Activated CD8-positive, alpha-beta memory T cell treated with anti-CD3 and anti-CD28 coated beads, Interleukin-2, amount 50 U/mL, for 1 hour (primary cell): ENCODE measurements around the gene SLC25A42.
"Not testable (repeated sequence)": the region's sequence is repeated elsewhere in the genome, so short reads cannot be mapped to it uniquely, and the experiment has no call there.

Experiments
- DNase-seq: peaks from one replicate; pipeline ENCODE4 v3.0.0-alpha.2; 2020; ENCODE audit errors: extremely low read depth

The SLC25A42 gene

DNA sequence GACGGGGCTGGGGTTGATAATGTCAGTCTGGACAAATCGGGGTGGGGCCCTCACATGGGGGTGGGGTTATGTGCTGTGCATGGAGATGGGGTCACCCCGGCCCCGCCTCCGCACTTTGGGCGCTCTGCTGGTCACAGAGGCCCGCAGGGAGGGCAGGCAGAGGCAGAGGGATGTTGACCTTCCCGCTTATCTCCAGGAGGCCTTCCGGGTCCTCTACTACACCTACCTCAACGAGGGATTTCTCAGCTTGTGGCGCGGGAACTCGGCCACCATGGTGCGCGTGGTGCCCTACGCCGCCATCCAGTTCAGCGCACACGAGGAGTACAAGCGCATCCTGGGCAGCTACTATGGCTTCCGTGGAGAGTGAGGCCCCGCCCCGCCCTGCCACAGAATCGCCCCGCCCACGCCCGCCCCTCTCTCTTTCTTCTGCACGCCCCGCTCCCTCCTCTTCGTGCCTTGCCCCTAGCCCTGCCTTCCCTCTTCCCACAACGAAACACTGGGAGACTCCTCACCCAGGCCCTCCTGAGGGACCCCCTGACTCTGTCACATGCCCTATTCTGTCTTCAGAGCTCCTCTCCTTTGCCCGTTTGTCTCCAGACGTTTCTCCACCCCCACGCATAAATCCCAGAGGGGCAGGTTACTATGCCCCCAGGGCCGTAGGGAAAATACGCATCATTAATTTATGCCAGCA, 41.7 kb downstream of the SLC25A42 start:
- no peak for DNase-seq

DNA sequence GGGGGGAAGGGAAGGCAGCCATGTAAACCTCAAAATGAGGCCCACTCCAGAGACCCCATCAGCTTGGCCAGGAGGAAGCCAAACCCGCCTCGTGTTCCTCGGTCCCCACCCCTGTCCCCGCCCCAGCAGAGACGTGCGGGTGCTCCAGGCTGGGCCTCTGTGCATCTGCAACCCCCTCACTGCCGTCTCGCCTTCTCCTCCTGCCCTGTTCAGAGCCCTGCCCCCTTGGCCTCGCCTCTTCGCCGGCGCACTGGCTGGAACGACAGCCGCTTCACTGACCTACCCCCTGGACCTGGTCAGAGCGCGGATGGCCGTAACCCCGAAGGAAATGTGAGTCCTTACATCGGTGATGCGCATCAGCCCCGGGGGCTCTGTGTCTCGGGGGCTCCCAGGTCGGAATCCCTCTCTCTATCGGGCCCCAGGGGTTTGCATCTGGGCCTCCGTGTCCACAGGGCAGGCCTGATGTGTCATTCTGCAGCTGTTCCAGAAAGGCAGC, 42.3 kb downstream of the SLC25A42 start:
- DNase-seq: no peak

DNA sequence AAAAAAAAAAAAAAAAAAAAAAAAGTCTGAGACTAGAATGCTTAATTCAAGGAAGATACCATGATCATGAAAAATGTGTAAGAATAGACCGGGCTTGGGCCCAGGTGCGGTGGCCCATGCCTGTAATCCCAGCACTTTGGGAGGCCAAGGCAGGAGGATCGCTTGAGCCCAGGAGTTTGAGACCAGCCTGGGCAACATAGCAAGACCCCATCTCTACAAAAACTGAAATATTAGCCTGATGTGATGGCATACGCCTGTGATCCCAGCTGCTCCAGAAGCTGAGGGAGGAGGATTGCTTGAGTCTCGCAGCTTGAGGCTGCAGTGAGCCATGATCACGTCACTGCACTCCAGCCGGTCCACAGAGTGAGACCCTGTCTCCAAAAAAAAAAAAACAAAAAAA, 43.1 kb downstream of the SLC25A42 start:
- DNase-seq: not testable (repeated sequence)

DNA sequence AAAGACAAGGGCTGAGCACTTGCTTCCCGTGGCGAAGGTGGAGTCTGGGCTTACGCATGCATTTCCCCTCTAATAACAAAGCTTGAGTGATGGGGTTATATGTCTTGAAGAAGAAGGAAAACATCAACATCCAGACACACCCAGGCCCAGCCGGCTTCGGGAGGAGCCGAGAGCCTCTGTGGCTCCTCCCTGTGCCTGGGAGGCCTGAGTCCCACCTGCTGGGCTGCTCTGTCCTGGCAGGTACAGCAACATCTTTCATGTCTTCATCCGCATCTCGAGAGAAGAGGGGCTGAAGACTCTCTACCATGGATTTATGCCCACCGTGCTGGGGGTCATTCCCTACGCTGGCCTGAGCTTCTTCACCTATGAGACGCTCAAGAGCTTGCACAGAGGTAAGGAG, 43.9 kb downstream of the SLC25A42 start:
- no peak for DNase-seq

DNA sequence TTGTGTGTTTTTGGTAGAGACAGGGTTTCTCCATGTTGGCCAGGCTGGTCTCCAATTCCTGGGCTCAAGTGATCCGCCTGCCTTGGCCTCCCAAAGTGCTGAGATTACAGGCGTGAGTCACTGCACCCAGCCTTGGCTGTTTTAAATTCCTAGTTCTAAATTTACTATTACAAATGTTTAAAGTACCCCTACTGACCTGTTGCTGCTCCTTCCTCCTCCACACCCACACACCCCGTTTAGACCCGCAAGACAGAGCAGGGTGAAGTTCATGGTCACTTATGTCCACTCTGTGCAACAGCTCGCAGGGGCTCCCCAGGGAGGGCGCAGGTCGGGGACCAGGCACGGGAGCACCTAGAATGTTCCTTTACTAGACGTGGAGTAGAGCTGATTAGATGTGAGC, 45.8 kb downstream of the SLC25A42 start:
- DNase-seq: no peak

DNA sequence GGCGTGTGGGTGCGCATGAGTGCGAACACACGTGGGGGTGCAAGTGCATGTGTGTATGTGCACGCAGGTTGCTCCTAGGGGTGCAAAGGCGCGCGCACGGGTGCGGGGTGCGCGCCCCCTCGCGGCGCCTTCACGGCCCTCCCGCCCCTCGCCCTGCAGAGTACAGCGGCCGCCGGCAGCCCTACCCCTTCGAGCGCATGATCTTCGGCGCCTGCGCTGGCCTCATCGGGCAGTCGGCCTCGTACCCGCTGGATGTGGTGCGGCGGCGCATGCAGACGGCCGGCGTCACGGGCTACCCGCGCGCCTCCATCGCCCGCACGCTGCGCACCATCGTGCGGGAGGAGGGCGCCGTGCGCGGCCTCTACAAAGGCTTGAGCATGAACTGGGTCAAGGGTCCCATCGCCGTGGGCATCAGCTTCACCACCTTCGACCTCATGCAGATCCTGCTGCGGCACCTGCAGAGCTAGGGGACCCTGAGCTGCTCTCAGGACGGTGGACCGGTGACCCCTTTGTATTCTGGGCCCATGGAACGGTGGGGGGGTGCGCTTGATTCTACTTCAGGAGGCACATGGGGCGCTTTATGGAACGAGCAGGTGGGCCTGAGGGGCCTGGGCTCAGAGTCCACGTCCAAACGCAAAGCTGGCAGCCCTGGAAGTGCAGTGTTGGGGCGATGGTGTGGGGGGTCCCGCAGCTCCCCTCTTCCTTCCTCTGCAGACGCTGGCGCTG, 46.8 kb downstream of the SLC25A42 start:
- DNase-seq: no peak

DNA sequence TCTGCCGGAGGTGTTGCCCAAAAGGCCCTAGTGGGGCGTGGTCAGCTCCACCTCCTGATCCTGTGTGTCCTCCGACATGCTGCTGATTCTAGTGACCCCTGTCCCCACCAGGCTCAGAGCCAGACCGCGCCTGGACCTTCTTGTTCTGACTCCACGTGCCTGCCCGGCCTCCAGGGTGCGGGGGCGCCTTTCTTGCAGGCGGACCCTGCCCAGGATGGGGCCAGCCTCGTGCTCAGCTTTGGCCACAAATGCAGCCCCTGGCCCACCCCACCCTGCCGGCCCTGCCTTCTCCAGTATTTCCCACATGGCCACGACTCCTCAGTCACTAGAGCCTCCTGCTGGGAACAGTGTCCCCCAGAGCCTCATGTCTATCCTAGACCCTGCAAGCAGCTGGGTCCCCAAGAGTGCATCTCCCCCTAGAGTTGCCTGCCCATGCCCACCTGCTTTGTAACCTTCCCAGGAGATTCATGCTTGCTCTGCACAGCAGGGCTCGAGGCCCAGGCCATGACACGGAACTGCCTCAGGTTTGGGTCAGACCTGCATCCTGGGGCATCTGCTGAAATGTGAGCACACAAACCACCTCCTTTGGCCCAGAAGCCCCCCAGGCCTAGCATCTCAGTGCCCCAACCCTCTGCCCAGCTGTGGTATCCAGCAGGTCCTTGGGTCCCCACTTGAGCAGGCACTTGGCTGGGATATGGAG, 47.5 kb downstream of the SLC25A42 start:
- no peak for DNase-seq

DNA sequence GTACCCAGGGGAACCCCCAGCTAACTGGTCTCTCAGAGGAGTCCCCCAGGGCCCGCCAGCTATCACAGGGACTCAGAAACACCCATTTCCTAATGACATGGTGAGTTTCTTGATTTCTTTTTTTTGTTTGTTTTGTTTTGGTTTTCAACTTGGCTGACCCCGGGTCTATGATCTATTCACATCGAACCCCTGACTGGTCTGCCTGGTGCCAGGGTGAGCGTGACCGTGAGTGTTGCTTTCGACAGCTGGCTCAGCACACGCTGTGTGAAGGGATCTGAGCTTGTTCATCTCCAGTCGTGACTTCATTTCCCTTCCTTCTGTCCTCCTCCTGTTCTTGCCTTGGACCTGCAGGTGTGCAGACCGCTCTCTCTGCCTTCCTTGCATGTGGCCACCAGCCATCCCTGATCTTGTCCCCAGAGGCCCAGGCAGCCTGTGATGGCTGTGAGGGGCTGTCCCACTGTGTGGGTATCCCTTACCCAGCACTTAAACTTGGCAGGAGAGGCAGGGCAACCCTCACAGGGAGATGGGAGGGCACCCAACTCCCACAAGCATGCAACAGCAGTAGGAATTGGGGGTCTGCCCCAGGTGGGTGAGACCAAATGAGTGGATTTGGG, 48.3 kb downstream of the SLC25A42 start:
- no peak for DNase-seq

DNA sequence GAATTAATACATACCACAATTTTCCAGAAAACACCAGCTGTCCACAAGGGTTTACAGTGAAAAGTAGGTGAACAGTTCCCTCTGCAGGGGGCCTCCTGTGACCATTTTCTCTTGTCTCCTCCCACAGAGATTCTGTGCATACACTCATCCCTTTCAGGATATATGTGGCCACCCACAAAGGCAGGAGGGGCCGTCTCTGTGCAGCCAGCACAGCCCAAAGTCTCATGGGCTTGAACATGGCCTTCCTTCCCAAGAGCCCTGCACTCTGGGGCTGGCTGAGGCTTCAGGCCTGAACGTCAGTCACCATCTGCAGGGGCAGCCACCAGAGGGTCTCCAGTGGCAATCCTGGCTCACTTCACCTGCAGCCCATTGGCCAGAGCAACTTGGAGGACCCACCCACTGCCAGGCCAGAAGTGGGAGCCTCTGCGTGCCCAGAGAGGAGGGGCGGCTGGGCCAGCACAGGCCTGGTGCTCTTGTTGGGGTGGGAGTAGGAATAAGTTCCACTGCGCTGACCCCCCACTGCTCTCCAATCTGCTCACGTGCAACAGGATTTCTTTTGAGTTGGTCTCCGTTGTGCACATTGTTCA, 49.3 kb downstream of the SLC25A42 start:
- DNase-seq: no peak

DNA sequence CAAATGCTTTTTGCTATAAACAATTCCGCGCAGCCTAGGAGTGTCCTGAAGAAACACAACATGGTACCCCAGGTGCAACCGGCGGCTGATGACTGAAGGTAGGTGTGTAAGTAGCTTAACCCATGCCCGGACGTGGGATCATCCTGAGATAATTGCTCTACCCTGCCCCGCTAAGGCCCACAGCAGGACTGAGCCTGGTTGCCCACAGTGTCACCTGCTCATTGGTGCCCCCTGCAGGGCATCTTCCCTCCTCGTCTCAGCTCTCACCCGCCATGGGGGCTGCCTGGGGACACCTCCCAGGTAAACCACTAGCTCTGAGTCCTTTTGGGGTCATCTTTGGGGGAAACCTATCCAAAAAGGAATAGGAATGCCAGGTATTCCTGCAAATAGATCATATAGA, 52.2 kb downstream of the SLC25A42 start:
- no peak for DNase-seq

DNA sequence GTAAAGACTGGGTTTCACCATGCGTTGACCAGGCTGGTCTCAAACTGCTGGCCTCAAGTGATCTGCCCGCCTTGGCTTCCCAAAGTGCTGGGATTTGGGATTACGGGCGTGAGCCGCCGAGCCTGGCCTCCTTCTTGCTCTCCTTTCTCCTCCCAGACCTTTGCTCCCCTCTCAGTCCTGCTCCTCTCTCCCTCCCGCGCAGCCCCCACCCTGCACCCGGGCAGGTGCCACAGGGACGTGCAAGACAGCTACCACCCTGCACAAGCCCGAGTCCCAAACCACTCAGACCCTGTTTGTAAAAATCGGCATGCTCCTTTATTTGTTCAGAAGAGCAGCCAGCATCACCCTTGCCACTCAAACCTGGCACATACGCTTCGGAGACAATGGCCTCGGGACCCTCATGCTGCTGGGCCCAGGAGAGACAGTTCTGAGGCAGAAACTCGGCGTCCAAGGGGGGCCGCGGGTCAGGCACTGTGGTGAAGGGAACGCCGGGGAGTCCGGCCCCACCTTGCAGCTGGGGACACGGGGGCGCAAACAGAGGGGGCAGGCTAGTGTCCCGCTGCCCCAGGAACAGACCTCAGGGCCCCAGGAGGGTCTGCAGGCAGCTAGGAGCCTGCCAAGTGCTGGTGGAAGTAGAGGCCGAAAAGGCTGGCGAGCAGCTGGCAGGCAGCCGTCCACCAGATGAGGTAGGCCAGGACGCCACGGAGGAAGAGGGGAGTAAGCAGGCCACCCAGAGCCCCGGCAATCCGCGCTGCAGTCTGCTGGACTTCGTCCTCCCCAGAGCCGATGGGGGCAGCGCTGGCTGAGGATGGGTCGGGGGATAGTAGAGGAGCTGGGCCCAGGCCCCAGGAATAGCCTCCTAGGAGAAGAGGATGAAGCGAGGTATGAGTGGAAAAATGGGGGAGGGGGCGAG, 55.8 kb downstream of the SLC25A42 start:
- no peak for DNase-seq

DNA sequence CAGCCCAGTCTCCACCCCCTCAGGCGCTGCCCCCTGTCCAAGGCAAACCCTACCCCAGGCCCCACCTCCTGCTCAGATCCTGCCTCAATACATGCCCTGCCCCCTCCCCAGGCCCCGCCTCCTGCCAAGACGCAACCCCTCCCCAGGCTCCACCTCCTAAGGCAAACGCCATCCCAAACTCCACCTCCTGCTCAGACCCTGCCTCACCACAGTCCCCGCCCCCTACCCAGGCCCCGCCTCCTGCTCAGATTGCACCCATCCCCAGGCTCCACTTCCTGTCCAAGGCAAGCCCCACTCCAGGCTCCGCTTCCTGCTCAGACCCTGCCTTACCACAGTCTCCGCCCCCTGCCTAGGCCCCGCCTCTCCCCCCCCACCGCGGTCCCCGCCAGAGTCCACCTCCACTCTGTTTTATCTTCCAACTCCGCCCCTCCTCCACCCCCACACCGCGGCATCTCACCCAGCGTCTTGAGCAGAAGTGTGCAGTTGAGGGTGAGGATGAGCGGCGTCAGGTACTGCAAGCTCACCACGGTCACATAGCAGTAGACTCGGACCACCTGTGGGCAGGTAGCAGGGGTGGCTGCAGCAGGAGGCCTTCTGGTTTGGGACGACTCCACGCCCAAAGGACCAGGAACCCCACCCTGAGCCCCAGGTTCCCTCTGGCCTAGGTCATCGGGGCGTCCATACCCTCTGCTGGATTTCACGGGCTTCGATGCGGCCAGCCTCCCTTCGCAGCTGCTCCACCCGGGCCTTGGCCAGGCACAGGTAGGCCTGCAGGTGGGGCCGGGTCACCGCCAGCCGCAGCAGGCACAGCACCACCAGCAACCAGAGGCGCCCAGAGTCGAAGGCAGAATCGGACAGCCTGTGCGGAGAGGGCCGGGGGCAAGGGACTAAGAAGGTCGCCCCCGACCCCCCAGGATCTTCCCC, 56.8 kb downstream of the SLC25A42 start:
- DNase-seq: no peak

DNA sequence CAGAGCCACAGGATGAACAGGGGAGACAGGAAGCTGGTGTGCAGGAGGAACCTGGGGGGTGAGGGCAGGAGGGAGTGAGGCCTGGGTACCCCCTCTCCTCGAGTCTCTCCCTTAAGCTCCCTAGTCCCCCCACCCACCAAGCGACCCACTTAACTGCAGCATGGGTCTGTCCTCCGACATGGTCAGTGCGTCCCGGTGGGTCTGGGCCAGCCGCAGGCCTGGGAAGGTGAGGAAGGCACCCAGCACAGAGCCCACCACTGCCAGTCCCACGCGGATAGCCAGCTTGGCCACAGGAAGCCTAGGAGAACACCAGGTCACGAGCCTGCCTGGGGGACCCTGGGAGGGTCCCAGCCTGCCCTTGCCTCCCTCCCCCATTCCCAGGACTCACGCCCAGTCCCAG, 57.6 kb downstream of the SLC25A42 start:
- no peak for DNase-seq

DNA sequence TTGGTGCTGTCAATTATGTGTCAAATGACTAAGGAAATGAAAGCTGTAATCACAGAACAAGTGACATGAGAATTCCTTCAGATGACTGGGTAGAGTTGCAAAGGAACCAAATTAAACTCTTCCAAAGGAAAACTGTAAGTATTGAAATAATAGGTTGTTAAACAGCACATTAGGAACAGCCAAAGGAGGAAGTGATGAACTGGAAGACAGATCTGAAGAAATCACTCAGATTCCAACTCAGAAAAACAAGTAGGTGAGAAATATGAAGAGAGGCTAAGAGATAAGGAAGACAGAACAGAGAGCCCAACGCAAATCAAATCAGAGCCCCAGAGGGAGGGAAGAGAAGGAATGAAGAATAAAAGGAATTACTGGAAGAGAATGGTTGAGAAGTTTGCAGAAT, 59.1 kb downstream of the SLC25A42 start:
- no peak for DNase-seq

DNA sequence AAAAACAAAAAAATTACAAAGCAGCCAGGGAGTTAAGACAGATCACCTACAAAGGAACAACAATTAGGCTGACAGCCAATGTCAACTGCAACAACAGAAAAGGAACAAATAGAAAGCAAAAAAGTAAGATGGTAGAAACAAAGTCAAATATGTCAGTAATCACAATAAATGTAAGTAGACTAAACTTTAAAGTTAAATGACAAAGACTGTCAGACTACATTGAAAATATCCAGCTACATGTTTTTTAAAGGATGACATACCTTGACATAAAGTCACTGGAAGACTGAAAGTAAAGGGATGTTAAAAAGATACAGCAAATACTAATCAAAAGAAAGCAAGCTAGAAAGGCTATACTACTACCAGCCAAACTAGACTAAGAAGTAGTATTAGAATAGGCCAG, 59.6 kb downstream of the SLC25A42 start:
- DNase-seq: no peak

DNA sequence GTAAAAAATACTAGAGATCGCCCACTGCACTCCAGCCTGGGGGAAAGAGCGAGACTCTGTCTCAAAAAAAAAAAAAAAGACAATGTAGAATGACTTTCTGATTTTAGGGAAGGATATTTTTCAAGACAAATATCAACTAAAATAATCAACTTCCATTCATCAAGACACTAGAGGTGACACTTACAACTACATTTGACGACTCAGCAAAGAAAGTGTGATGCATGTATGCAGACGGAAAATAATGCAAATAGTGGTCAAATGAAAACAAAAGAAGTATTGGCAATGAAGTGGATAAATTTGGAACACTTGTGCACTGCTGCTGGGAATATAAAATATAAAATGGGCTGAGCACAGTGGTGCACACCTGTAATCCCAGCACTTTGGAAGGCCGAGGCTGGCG, 62.3 kb downstream of the SLC25A42 start:
- no peak for DNase-seq

DNA sequence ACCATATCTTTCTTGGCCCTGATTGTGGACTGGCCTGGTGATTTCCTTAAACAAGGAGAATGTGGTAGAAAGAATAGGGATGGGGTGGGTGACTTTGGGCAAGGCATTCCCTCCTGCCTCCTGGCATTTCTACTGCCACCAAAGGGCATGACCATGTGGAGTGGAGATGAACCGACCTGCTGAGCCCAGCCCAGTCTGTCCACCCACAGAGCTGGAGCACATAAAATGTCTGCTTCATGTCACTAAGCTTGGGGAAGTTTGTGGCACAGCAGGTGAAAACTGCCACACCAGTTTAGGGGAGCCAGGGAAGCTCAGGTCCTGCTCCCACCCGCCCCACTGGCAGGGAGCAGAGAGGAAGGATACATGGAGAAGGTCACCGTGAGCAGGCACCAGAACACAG, 68.2 kb downstream of the SLC25A42 start:
- DNase-seq: no peak

DNA sequence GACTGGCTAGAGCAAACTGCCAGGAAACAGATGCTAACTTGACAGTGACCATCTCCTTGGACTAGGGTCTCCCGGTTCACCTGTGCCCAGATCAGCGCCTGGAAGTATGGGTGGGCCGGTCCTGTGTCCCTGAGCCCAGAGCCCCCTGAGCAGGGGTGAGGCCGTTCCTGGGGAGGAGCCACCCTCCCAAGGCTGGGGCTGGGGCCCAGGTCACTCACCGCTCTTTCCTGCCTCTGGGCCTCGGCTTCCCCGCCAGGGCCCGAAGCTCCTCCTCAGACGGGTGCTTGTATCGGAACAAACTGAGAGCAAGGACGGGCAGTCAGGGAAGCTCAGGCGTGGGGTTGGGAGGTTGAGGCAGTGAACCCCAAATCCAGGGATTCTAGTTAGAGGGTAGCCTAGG, 69.1 kb downstream of the SLC25A42 start:
- no peak for DNase-seq

DNA sequence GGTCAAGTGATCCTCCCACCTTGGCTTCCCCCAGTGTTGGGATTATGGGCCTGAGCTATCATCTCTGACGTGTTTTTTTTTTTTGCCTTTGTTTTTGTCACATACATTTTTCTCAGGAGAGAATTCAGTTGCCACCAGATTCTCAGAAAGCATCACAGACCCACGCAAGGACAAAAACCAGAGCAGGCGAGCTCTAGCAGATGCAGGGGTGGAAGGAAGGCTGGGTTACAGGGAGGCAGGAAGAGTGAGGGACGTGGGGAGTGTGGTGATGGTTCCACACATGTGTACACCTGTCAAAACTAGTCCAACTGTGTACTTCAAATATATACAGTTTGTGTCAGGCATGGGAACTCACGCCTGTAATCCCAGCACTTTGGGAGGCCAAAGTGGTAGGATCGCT, 70.2 kb downstream of the SLC25A42 start:
- no peak for DNase-seq

DNA sequence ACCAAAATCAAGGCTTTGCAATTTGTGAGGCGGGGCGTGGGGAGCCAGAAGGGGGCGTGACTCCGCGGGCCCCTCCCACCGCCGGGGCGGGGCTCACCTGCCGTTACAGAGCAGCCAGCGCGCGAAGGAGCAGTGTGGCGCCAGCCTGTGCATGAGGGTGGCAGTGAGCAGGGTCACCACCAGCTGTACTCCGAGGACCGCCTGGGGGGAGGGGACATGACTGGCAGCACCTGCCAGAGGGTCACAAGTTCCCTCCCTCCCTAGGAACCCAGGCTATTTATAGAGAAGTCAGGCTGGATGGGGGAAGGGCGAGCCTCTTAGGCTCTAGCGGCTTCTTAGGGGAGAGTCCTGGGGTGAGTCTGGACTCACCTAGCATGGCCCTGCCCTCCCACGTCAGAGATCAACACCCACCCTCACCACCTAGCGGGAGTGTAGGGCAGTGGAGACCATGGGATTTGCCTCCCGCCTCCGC, 70.9 kb downstream of the SLC25A42 start:
- DNase-seq: no peak
